Activated CD8-positive, alpha-beta T cell treated with anti-CD3 and anti-CD28 coated beads, Interleukin-2, amount 10 ng/mL, durations not matched to agents 7 days and 5 days (primary cell): ENCODE data around the gene CERS3. TPM values are rescaled to one million over a fixed set of nuclear protein-coding genes. Genes with fewer than 3 reads are reported as not detected.

Source experiments
- ATAC-seq: fragments of 150-1000 bp; cut with Tn5 transposase; one replicate; pipeline ENCODE4 v1.10.0; 2021; ENCODE audit warnings: moderate library complexity
- CTCF ChIA-PET: fragments of 350-600 bp; sonication (Branson Sonifier 250); formaldehyde crosslinking; loops from one replicate; lab custom pipeline; 2021; ENCODE audit warnings: antibody characterized with exemption; lab: Charles Lee
- POLR2A ChIA-PET: fragments of 350-600 bp; sonication (Branson Sonifier 250); formaldehyde crosslinking; loops from one replicate; lab custom pipeline; 2021; ENCODE audit warnings: antibody characterized with exemption; lab: Charles Lee
- DNase-seq: peaks from one replicate; pipeline ENCODE4 v3.0.0-alpha.2; 2020
- H3K27ac Mint-ChIP-seq: one replicate; pipeline ENCODE4 v1.8.0; 2021; ENCODE audit warnings: mild to moderate bottlenecking, mixed read lengths
- H3K27me3 Mint-ChIP-seq: one replicate; pipeline ENCODE4 v1.8.0; 2021; ENCODE audit warnings: low read depth, mixed read lengths
- H3K36me3 Mint-ChIP-seq: one replicate; pipeline ENCODE4 v1.8.0; 2021; ENCODE audit warnings: low read depth, mixed read lengths
- H3K4me1 Mint-ChIP-seq: one replicate; pipeline ENCODE4 v1.8.0; 2021; ENCODE audit warnings: low read depth, mixed read lengths
- H3K4me3 Mint-ChIP-seq: one replicate; pipeline ENCODE4 v1.8.0; 2021; ENCODE audit warnings: mild to moderate bottlenecking, mixed read lengths
- H3K9me3 Mint-ChIP-seq: one replicate; pipeline ENCODE4 v1.8.0; 2022; ENCODE audit warnings: mixed read lengths; ENCODE audit not compliant: insufficient read depth
- total RNA-seq, 2 experiments: library from RNA; stranded (reverse); gene quantifications; one replicate each; pipeline ENCODE4 v1.2.3, GENCODE V29; 2021

CERS3 gene
- total RNA-seq, 2 experiments from 2014 or later, result 0.18 TPM; not detected in 1

DNA sequence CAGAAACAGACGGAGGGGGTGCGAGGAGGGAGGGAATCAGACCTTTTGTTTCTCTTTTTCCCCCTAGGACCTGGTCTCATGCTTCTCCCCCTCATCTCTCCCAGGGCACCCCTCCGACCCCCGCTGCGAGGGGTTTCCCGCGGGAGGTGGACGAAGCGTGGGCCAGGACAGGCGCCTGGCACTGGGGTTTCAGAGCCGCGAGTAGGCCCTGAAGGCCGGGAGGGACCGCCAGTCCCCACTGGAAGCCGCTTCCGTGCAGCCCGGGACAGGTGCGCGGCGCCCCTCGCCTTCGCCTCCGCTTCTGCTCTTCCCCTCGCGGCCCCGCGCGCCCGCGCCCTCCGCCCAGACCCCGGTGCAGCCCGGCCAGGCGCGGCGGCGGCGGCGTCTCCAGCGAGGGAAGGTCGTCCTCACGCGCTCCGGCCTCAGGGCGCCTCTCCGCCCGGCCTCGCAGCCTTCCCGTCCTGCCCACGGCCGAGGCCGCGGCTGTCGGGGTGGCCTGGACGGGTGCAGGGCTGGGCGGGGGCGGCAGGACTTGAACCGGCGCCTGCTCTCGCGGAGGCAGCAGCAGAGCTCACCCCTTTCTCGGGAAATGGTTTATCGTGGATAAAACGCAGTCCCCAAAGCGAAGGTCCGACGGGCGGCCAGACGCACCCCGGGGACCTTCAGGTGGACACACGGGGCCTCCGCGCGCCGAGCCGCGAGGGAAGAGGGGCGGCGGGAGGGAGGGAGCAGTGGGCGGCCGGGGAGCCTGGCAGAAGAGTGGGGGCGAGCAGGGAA, 155.4 kb downstream of the CERS3 start:
- DNase-seq (no peak), ATAC-seq (no peak)
- H3K27me3 Mint-ChIP-seq, result peaks cover 39% of the 10 kb centered on the region
- peaks cover 3% of the 10 kb centered on the region for H3K9me3 Mint-ChIP-seq
- H3K4me1 Mint-ChIP-seq, result no peaks in the 10 kb centered on the region
- ChIA-PET POLR2A (no interaction called here), CTCF (no interaction called here)
- no peak overlapping the region for H3K27ac Mint-ChIP-seq
- no peaks in the 10 kb centered on the region for H3K36me3 Mint-ChIP-seq
- no peak overlapping the region for H3K4me3 Mint-ChIP-seq

DNA sequence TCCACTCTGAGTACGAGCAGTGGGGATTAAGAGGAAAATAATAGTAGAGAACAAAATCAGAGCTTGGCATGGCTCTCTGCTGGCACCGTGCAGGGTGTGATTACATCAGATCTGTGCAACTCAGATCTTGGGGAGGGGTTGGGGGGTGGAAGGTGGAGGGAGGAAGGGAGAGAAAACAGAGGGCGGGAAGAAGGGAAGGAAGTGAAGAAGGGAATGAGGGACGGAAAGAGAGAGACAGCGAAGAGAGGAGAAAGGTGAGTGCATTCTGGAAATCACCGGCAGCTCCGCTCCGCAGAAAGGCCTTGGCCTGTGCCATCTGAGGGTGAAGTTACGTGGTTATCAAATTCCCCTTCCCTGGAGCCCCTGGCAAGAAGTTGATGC, 156.0 kb downstream of the CERS3 start:
- H3K27me3 Mint-ChIP-seq, result peaks cover 39% of the 10 kb centered on the region
- ChIA-PET POLR2A (no interaction called here), CTCF (no interaction called here)
- ATAC-seq (no peak), DNase-seq (no peak)
- H3K36me3 Mint-ChIP-seq, result no peaks in the 10 kb centered on the region
- H3K9me3 Mint-ChIP-seq, result peaks cover 3% of the 10 kb centered on the region
- no peak overlapping the region for H3K27ac Mint-ChIP-seq
- no peak overlapping the region for H3K4me3 Mint-ChIP-seq
- no peaks in the 10 kb centered on the region for H3K4me1 Mint-ChIP-seq

DNA sequence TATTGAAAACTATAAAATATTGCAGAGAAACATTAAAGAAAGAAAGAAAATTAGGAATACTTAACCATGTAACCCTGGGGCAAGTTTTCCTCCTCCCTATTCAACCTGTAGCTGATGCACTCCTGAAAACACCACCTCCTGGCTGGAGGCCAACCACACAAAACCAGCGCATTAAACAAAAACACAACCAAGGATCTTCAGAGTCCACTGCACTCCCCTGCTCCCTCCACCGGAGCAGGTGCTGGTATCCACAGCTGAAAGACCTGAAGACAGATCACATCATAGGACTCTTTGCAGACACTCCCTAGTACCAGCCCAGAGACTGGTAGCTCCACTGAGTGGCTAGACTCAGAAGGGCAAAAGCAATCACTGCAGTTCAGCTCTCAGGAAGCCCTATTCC, 173.4 kb downstream of the CERS3 start:
- CTCF ChIA-PET, result interaction anchor here (1.5 kb wide), 1 partner anchor 16 kb away, joined by 3 read pairs; no protein-coding TSS in a partner anchor
- peaks cover 29% of the 10 kb centered on the region for H3K27me3 Mint-ChIP-seq

DNA sequence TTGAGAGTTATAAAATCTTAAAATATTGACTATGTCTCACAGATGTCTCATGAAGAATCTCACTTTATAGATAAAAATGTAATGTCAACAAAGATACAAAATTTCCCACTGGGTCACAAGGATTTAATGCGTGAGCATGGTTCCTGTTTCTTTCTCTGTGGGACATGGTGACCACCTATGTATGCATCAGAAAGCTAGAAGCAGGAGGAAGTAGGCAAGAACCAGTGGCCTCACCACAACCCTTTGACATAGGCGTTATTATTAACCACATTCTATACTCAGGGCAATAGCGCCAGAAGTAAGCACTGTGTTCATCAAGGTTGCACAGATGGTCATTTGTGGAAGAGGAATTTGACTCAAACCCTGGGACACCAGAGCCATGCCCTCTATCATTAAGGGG, 175.3 kb downstream of the CERS3 start:
- no peak for ATAC-seq
- H3K9me3 Mint-ChIP-seq, result no peaks in the 10 kb centered on the region

More for the DNA sequence above, 173.4 kb downstream of the CERS3 start:
- H3K9me3 Mint-ChIP-seq, result no peaks in the 10 kb centered on the region
- H3K36me3 Mint-ChIP-seq, result no peaks in the 10 kb centered on the region
- ATAC-seq (no peak), DNase-seq (no peak)
- no peak overlapping the region for H3K27ac Mint-ChIP-seq
- no peak overlapping the region for H3K4me3 Mint-ChIP-seq
- POLR2A ChIA-PET, result no interaction called here
- peaks cover 3% of the 10 kb centered on the region for H3K4me1 Mint-ChIP-seq

DNA sequence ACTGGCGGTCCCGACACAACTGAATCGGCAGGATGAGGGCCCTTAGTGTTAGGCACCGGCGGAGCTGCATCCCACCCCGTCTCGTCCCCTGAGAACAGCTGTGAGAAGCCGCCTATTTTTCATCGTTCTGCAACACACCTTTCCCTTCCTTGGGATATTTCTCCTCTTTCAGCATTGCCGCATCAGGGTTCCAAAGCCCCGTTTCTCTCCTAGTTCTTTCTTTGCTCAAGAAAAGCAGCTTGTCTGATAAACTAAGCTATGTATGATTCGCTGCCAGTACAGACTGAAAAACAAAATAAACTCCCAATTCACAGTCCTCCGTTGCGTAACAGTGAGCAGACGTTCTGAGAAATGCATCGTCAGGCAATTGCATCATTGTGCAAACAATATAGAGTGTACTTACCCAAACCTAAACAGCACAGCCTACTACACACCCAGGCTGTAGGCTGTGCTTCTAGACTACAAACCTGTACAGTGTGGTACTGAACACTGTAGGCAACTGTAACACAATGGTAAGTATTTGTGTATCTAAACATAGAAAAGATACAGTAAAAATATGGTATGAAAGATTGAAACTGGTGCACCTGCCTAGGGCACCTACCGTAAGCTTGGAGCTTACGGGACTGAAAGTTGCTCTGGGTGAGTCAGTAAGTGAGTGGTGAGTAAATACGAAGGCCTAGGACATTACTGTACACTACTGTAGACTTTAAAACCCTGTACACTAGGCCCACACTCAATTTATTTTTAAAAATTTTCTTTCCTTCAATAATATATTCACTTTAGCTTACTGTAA, 178.1 kb downstream of the CERS3 start:
- Mint-ChIP-seq H3K27ac (peak overlapping the region; percentile 88), H3K27me3 (peaks cover 10% of the 10 kb centered on the region), H3K9me3 (no peaks in the 10 kb centered on the region), H3K4me3 (peak overlapping the region; percentile 83), H3K4me1 (peaks cover 9% of the 10 kb centered on the region), H3K36me3 (no peaks in the 10 kb centered on the region)
- POLR2A ChIA-PET, result interaction anchor here (2.1 kb wide), 1 partner anchor 252 kb away, joined by 14 read pairs; the partner anchor contains the start of genes ASB7 and LINS1
- ATAC-seq, result no peak
- CTCF ChIA-PET, result interaction anchor here (0.7 to 7.7 kb wide), 66 partner anchors 8 to 668 kb away, joined by 3 to 148 read pairs (median 5); partner anchors contain the start of genes ADAMTS17, ASB7, CERS3 and LINS1
- no peak for DNase-seq

More for the DNA sequence above, 175.3 kb downstream of the CERS3 start:
- ChIA-PET CTCF (interaction anchor here (5.0 kb wide), 1 partner anchor 219 kb away, joined by 106 read pairs; no protein-coding TSS in a partner anchor), POLR2A (no interaction called here)
- Mint-ChIP-seq H3K36me3 (no peaks in the 10 kb centered on the region), H3K4me1 (peaks cover 9% of the 10 kb centered on the region), H3K4me3 (no peak overlapping the region), H3K27me3 (peaks cover 17% of the 10 kb centered on the region), H3K27ac (no peak overlapping the region)
- no peak for DNase-seq

Other genes with a start within 250 kb of the CERS3 start
- gene ADAMTS17, start 187.0 kb downstream of the CERS3 start, total RNA-seq, result 1 to 10 TPM; 5.1 to 6.0 TPM
- 10 to 100 TPM; 40.9 to 45.3 TPM for gene LINS1, start 73.2 kb upstream of the CERS3 start, total RNA-seq
- 10 to 100 TPM; 17.7 to 18.5 TPM for gene ASB7, start 73.6 kb upstream of the CERS3 start, total RNA-seq